Measurements from ENCODE around the gene HEXA. TPM values are rescaled to one million over a fixed set of nuclear protein-coding genes. Genes with fewer than 3 reads are reported as not detected.

HEXA gene
- total RNA-seq, 2 experiments from 2014 or later: 80.9 to 87.3 TPM

Other genes starting within 250 kb of the HEXA start
- under 1 TPM in 1 of 2 experiments, not detected in 1; 0.10 TPM for gene GRAMD2A, start 178.2 kb downstream of the HEXA start, total RNA-seq
- gene PKM, start 144.8 kb downstream of the HEXA start, total RNA-seq: 1,000 to 10,000 TPM; 1,272 to 1,311 TPM
- gene PARP6, start 103.5 kb downstream of the HEXA start, total RNA-seq: 10 to 100 TPM; 54.0 to 57.0 TPM
- under 1 TPM; 0.45 to 0.70 TPM for gene CELF6, start 55.9 kb downstream of the HEXA start, total RNA-seq
- not detected for gene TMEM202, start 22.3 kb upstream of the HEXA start, total RNA-seq
- gene ARIH1, start 98.3 kb upstream of the HEXA start, total RNA-seq: 100 to 1,000 TPM; 110 to 119 TPM

Measured in activated CD8-positive, alpha-beta T cell treated with anti-CD3 and anti-CD28 coated beads, Interleukin-2, amount 10 ng/mL, durations not matched to agents 7 days and 5 days (primary cell).